GM12874 (cell line): ENCODE measurements around the gene CELSR2.

Source experiments
- CTCF ChIP-seq: IDR thresholded peaks from 2 replicates; pipeline ENCODE4 v1.5.1; 2011; ENCODE audit warnings: low read depth, mild to moderate bottlenecking, control low read depth, low read length, moderate library complexity; ENCODE audit not compliant: insufficient read depth

The CELSR2 gene

GRCh38 chr1:109208836-109209463 is 40.4 kb upstream of the CELSR2 start:
- no peak for TF ChIP-seq CTCF

- no peak for TF ChIP-seq CTCF
These were observed 39.3 kb upstream of the CELSR2 start for GRCh38 chr1:109210058-109210457.

GRCh38 chr1:109213345-109213823 is 36.0 kb upstream of the CELSR2 start:
- no peak for TF ChIP-seq CTCF

- TF ChIP-seq CTCF: no peak
These were observed 35.3 kb upstream of the CELSR2 start, which contains the start of gene SARS1 for GRCh38 chr1:109213824-109214693. SARS1 (plus strand) TSS chr1:109213918; CDS start chr1:109213993, 75 bp downstream.

GRCh38 chr1:109214695-109215623 is 34.4 kb upstream of the CELSR2 start:
- TF ChIP-seq CTCF: no peak

- TF ChIP-seq CTCF: no peak
These were observed 32.7 kb upstream of the CELSR2 start for GRCh38 chr1:109216662-109217061.
